PFSK-1 (cell line): ENCODE measurements around the gene COX4I2.

Source experiments
- FOXP2 ChIP-seq: optimal IDR thresholded peaks from 2 replicates; pipeline ENCODE3; 2011; ENCODE audit warnings: borderline replicate concordance, control low read depth, inconsistent platforms; ENCODE audit not compliant: insufficient read depth; ENCODE audit errors: extremely low read length, extremely low read depth
- POLR2AphosphoS5 ChIP-seq: IDR thresholded peaks from 2 replicates; pipeline ENCODE4 v1.6.1; 2012; ENCODE audit warnings: low read depth, mild to moderate bottlenecking, control low read depth, low read length, moderate library complexity
- REST ChIP-seq, 2 experiments: IDR thresholded peaks; 2 replicates each; pipeline versions ENCODE4 v1.6.1 to v1.8.0; 2011 to 2012; ENCODE audit warnings: low read depth in 2 of 2, low read length in 2 of 2, control low read depth in 1 of 2, inconsistent platforms in 1 of 2, mild to moderate bottlenecking in 1 of 2, moderate library complexity in 1 of 2; ENCODE audit not compliant: insufficient read depth in 1 of 2
- SIN3A ChIP-seq: IDR thresholded peaks from 2 replicates; pipeline ENCODE4 v1.6.1; 2012; ENCODE audit warnings: mild to moderate bottlenecking, low read length, moderate library complexity, borderline replicate concordance; ENCODE audit not compliant: insufficient read depth
- TAF1 ChIP-seq: IDR thresholded peaks from 2 replicates; pipeline ENCODE4 v1.6.1; 2012; ENCODE audit warnings: low read length, control low read depth, borderline replicate concordance; ENCODE audit not compliant: insufficient read depth

COX4I2 gene

GRCh38 chr20:31602431-31602778 is 35.3 kb upstream of the COX4I2 start:
- no peak for TF ChIP-seq REST (IDR thresholded peaks at IDR 0.05; ENCODE audit: insufficient read depth in 1 of 2, low read depth in 2 of 2, low read length in 2 of 2)
- TF ChIP-seq SIN3A = no peak
- no peak for TF ChIP-seq TAF1
- no peak for TF ChIP-seq POLR2AphosphoS5
- TF ChIP-seq FOXP2 = no peak

DNA sequence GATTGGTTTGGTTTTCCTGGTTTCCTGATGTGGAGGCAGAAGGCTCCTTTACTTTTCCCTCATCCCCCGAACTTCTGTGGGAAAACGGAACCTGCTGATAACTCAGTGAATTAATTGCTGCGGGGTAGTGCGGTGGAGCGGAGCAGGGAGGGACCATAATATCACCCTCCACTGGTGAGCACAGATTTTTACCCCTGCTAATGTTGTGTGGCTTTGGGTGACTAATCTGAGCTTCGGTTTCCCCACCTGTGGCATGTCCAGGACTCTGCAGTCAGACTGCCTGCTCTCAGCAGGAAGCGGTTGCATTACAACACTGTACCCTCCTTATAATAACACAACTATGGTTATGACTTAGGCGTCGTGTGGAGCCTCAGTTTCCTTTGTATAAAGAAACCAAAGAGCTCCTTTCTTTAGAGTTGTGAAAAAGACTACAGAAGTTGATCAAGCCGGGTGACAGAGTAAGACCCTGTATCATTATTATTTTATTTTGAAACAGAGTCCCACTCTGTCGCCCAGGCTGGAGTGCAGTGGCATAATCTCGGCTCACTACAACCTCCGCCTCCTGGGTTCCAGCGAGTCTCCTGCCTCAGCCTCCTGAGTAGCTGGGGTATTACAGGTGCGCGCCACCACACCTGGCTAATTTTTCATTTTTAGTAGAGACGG is 34.8 kb upstream of the COX4I2 start:
- peak; percentile 65; the same call in 1 of the 2 replicates for TF ChIP-seq POLR2AphosphoS5
- TF ChIP-seq TAF1 = peak; percentile 67; the same call in 1 of the 2 replicates
- TF ChIP-seq REST (IDR thresholded peaks at IDR 0.05; ENCODE audit: insufficient read depth in 1 of 2, low read depth in 2 of 2, low read length in 2 of 2) = 0 out of 4 replicates have a peak, but pooled peaks of 1 of the 2 experiments have one; percentile 37
- no peak for TF ChIP-seq FOXP2
- no peak for TF ChIP-seq SIN3A

GRCh38 chr20:31603822-31604566 is 33.7 kb upstream of the COX4I2 start:
- TF ChIP-seq SIN3A = 0 out of 2 replicates have a peak, but pooled peaks have one; percentile 14
- TF ChIP-seq TAF1 = peak; percentile 62; the same call in 1 of the 2 replicates
- no peak for TF ChIP-seq FOXP2
- peak; percentile 88 for TF ChIP-seq POLR2AphosphoS5
- TF ChIP-seq REST (IDR thresholded peaks at IDR 0.05; ENCODE audit: insufficient read depth in 1 of 2, low read depth in 2 of 2, low read length in 2 of 2) = 0 out of 4 replicates have a peak, but pooled peaks of 1 of the 2 experiments have one; percentile 45

- TF ChIP-seq FOXP2 (no peak), SIN3A (0 out of 2 replicates have a peak, but pooled peaks have one; percentile 0), REST (IDR thresholded peaks at IDR 0.05; ENCODE audit: insufficient read depth in 1 of 2, low read depth in 2 of 2, low read length in 2 of 2) (no peak), POLR2AphosphoS5 (peak; percentile 62; the same call in 1 of the 2 replicates), TAF1 (no peak)
Observed at GRCh38 chr20:31604567-31605030, 33.1 kb upstream of the COX4I2 start.
